Measurements from ENCODE around the gene TCEANC2.

DNA sequence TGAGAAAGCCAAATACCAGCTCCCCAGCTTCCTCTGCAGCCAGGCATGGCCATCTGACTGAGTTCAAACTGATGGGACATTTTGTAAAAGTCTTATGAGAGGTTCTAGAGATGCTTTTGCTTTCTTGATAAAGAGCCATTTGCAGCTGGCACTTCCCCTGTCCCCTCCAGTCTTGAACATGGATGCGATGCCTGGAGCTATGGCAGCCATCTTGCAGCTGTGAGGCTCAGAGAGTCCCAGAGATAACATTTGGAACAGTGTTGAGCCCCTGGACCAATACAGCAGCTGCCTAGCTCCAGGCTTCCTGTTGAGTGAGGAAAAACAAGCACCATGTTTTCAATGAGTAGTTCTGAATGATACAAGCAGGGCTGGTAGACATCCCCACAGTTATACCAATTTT, 85.6 kb downstream of the TCEANC2 start:
- TF ChIP-seq CTCF (IDR thresholded peaks at IDR 0.05) = no peak
- TF ChIP-seq POLR2A (IDR thresholded peaks at IDR 0.05) = no peak

All from esophagus squamous epithelium (tissue), 4 donors.